GM23248 (cell line): ENCODE data around the gene SEPSECS.

Source experiments
- EZH2 ChIP-seq: fragments of 200-600 bp; sonication (generic); IDR thresholded peaks from 2 replicates; pipeline ENCODE4 v1.6.1; 2018; ENCODE audit warnings: antibody characterized with exemption, mild to moderate bottlenecking; ENCODE audit not compliant: insufficient read depth, poor library complexity, severe bottlenecking
- EZH2phosphoT487 ChIP-seq: fragments of 200-600 bp; sonication (generic); IDR thresholded peaks from 2 replicates; pipeline ENCODE4 v1.6.1; 2018; ENCODE audit warnings: antibody characterized with exemption, moderate library complexity, mild to moderate bottlenecking, low read depth; ENCODE audit not compliant: insufficient read depth

- TF ChIP-seq EZH2 (no peak), EZH2phosphoT487 (no peak)
These were observed 71.9 kb downstream of the SEPSECS start for GRCh38 chr4:25088093-25088952.
